ENCODE data around the gene LRRC8E.

The LRRC8E gene

DNA sequence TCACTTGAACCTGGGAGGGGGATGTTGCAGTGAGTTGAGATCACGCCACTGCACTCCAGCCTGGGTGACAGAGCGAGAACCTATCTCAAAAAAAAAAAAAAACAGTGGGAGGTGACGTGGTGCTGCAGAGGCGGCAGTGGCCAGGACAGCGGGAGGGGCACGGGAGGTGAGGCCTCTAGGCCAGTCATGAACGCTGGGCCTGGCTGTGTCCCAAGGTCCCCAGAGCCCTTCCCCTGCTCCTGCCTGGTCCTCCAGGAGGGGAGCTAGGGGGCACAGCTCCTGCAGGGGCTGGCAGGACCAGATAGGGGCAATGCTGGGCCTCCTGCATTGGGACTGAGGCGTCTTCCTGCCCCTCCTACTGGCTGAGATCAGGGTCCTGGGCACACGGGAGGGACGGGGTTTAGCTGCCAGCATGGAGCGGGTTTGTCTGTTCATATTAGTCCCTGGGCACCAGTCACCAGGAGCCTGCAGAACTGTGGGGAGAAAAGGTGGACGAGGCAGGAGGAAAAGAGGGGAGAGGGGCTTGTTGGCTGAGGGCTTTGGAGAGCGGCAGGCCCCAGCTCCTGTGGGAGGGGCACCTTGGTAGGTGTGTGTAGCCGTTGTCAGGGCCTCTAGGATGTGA is 19.9 kb downstream of the LRRC8E start:
- in situ Hi-C loops (cut with HindIII; ENCODE audit: low sequenced_read_pairs), result no loop called here
- DNase-seq (ENCODE audit: low read depth), result no peak
- no peak overlapping the region for H3K4me3 ChIP-seq (ENCODE audit: low read depth, low read length)
- TF ChIP-seq, protein P1, sequence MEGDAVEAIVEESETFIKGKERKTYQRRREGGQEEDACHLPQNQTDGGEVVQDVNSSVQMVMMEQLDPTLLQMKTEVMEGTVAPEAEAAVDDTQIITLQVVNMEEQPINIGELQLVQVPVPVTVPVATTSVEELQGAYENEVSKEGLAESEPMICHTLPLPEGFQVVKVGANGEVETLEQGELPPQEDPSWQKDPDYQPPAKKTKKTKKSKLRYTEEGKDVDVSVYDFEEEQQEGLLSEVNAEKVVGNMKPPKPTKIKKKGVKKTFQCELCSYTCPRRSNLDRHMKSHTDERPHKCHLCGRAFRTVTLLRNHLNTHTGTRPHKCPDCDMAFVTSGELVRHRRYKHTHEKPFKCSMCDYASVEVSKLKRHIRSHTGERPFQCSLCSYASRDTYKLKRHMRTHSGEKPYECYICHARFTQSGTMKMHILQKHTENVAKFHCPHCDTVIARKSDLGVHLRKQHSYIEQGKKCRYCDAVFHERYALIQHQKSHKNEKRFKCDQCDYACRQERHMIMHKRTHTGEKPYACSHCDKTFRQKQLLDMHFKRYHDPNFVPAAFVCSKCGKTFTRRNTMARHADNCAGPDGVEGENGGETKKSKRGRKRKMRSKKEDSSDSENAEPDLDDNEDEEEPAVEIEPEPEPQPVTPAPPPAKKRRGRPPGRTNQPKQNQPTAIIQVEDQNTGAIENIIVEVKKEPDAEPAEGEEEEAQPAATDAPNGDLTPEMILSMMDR (IDR thresholded peaks at IDR 0.05; ENCODE audit: low read depth, low read length, missing control alignments), result no peak

DNA sequence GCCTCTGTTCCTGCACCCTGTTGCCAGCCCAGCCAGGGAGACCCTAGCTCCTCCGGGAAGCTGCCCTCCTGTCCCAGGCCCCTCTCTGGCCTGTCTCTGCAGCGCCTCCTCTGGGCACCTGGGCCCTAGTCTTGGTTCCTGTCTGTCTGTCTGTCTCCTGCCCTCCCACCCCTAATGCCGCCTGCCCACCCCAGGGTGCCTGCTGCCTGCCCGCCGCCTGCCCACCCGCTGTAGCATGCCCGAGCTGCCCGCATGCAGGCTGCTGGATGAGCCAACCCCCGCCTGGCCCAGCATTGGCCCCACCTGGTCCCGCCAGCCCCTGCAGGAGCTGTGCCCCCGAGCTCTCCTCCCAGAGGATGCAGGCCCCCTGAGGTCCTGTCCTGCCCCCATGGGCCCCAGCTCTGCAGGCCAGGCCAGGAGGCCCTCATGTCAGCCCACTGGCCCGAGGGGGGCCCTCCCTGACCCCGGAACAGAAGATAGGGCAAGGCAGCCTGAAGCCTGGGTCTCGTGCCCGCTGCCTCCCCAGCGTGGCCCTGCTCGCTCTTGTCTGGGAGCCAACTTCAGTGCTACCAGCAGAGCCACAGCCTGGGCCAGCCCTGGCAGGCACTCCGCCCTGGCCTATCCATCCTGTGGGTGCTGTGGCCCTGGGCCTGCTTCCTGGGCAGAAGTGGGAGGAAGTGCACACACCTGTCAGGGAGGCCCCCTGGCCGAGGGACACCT is 20.6 kb downstream of the LRRC8E start:
- DNase-seq (ENCODE audit: low read depth), result no peak
- in situ Hi-C loops (cut with HindIII; ENCODE audit: low sequenced_read_pairs), result no loop called here
- TF ChIP-seq, protein P1 (IDR thresholded peaks at IDR 0.05; ENCODE audit: low read depth, low read length, missing control alignments), result peak; percentile 2
- no peak overlapping the region for H3K4me3 ChIP-seq (ENCODE audit: low read depth, low read length)

DNA sequence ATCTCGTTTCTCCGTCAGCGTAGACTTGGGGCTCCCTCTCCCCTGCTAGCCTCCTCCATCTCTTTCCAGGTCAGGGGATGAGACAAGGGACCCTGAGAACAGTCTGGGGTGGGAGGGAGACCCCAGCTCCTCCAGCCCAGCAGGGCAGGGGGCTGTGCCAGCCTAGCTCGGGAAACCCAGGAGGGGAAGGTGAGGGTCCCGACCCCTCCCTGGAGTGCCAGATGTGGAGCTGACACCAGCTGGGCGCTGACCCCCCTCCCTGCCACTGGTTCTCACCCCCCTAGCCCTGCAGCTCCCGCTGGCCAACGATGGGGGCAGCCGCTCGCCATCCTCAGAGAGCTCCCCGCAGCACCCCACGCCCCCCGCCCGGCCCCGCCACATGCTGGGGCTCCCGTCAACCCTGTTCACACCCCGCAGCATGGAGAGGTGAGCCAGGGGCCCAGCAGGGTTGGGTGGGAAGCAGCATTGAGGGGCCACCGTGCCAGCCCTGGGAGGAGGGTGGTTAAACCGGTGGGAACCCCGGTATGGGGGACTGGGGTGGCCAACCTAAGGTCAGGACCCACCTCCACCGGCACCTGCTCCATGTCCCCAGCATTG is 21.3 kb downstream of the LRRC8E start:
- DNase-seq (ENCODE audit: low read depth), result no peak
- no peak overlapping the region for H3K4me3 ChIP-seq (ENCODE audit: low read depth, low read length)
- in situ Hi-C loops (cut with HindIII; ENCODE audit: low sequenced_read_pairs), result no loop called here
- TF ChIP-seq, protein P1 (IDR thresholded peaks at IDR 0.05; ENCODE audit: low read depth, low read length, missing control alignments), result no peak

DNA sequence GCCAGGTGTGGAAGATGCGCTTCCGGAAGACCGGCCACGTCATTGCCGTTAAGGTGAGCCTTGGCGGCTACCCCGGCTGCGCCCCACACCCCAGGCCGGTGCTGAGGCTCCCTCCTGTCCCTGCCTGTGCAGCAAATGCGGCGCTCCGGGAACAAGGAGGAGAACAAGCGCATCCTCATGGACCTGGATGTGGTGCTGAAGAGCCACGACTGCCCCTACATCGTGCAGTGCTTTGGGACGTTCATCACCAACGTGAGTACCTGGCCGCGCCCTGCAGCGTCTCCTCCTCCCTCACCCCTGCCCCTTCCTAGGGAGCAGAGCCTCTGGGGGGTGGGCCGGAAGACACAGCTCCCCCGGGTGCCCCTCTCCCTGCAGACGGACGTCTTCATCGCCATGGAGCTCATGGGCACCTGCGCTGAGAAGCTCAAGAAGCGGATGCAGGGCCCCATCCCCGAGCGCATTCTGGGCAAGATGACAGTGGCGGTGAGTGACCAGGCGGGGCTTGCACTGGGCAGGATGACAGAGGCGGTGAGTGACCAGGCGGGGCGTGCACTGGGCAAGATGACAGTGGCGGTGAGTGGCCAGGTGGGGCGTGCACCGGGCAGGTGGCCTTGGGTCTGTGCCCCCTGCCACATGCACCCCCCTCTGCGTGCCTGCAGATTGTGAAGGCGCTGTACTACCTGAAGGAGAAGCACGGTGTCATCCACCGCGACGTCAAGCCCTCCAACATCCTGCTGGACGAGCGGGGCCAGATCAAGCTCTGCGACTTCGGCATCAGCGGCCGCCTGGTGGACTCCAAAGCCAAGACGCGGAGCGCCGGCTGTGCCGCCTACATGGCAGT is 22.2 kb downstream of the LRRC8E start:
- TF ChIP-seq, protein P1 (IDR thresholded peaks at IDR 0.05; ENCODE audit: low read depth, low read length, missing control alignments), result no peak
- in situ Hi-C loops (cut with HindIII; ENCODE audit: low sequenced_read_pairs), result no loop called here
- no peak overlapping the region for H3K4me3 ChIP-seq (ENCODE audit: low read depth, low read length)
- no peak for DNase-seq (ENCODE audit: low read depth)

DNA sequence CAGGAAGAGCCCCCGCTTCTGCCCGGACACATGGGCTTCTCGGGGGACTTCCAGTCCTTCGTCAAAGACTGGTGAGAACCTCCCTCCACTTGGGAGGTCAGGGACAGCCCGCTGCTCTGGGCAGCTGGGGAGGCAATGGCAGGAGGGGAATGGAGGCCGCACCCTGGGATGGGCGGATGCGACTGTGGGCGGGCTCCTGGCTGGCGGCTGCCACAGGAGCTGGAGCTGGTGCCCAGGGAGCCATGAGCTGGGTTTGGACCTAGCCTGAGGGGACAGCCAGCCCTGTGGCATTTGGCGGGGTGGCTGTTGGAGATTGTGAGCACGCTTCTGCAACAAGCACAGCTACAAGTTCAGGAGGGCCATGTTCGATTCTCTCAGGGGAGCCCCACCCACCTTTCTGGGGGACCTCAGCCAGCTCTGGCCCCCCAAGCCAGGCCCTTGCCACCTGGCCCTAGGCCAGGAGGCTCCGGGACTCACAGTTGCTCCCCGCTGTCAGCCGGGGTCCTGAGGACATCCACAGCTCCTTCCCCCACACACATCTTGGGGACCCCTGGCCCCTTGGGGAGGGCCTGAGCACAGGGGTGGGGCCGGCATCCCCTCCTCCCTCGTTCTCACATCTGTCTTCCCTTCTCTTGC is 23.3 kb downstream of the LRRC8E start:
- TF ChIP-seq, protein P1 (IDR thresholded peaks at IDR 0.05; ENCODE audit: low read depth, low read length, missing control alignments), result no peak
- H3K4me3 ChIP-seq (ENCODE audit: low read depth, low read length), result no peak overlapping the region
- in situ Hi-C loops (cut with HindIII; ENCODE audit: low sequenced_read_pairs), result no loop called here
- DNase-seq (ENCODE audit: low read depth), result no peak

Measured in astrocyte of the cerebellum (primary cell).